Measurements from ENCODE around the gene SNCA. TPM values are rescaled to one million over a fixed set of nuclear protein-coding genes. Genes with fewer than 3 reads are reported as not detected.
A peak's percentile ranks its signal among the peaks of the same experiment; 100 is the strongest.

Gene SNCA
- polyA plus RNA-seq (2013, experiment 1 of 2; ENCODE audit: insufficient read length), result 0.20 TPM
- polyA plus RNA-seq (2013, experiment 2 of 2; ENCODE audit: insufficient read length), result 4.4 TPM

DNA sequence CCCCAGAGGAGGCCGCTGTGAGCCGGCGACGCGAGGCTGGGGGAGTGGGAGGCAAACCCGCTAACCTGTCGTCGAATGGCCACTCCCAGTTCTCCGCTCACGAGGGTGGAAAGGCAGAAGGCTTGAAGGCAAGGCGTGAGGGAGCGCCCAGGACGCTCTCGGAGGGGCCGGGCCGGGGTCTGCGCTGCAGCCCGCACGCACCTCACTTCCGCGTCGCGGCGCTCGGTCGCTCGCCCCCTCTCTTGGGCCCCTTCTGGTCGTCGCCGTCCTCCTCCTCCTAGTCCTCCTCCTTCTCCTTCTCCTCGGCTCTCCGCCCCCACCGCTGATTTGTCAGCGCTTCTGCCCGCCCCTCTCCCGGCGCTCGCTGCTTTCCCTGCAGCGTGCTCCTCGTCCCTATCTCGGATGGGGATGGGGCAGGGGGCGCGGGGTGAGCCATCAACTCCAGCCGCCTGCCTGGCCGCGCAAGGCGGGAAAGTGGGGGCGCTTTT lies at the start of gene SNCA:
Gene SNCA, minus strand, starts transcription at position 265 of the 488 bp plus-strand sequence. CDS start 1,494 bp downstream, outside the sequence.
- DNase-seq, result peak; percentile 46

DNA sequence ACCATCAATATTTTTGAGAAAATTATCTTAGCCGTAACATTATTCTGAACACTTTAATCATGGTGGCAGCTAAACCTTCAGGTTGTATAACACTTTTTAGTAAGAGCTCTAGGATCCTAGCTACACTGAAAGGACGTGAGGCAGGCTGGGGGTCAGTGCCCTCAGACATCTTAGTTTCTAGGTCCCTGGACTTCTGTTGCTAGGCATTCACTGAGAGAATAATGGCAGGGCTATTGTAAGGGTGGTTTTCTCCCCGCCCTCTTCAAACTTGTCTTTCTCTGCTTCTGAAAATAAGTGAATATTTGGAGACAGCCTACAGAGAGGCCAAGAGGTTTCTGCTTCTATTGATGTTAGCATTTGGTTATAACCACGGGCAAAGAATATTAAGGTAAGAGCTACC lies 42.3 kb upstream of the SNCA start:
- DNase-seq, result no peak

DNA sequence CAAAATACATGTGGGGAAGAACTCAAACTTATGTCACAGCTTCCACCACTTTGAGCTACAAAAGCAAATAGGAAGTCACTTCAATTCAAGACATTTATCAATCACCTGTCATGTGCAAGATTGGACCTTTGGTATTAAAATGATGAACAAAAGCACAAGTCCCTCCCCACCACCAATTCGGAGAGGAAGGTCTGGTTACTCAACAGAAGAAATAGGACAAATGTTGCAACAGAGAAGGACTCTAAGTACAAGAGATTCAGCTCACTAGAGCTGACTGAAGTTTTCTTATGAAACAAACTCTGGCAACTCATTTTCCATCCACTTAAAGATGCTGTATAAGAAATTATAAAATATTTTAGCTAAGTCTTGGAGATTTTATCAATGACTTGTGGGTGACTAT lies 41.6 kb upstream of the SNCA start:
- DNase-seq, result no peak

DNA sequence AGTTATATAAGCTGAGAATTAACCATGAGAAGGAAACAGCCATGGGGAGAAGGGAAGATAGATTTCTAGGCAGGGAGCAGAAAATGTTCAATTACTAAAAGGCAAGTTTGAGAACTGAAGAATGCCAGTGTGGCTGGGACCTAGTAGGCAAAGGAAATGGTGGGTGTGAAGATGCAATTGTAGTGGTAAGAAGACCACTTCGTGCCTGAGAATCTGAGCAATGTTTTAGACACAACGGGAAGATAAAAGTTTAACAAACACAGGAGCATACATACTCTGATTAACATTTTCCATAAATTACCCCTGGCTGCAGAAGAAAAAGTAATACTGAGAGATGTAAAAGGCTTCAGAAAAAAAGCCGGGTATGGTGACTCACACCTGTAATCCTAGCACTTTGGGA lies 39.6 kb upstream of the SNCA start:
- DNase-seq, result no peak

DNA sequence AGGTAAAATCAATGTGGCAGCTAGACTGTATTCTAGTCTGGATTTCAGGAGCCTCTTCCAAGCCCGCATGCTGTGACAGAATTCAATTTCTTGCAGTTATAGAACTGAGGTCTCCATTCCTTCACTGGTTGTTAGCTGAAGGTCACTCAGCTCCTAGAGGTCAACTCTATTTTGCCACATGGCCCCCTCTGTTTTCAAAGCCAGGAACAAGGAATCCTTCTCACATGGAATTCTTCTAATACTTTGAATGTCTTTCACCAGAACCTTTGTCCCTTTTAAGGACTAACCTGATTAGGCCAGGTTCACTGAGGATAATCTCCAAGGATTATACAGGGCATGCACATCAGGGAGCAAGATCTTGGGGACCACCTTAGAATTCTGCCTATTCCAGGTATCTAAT lies 34.2 kb upstream of the SNCA start:
- no peak for DNase-seq

DNA sequence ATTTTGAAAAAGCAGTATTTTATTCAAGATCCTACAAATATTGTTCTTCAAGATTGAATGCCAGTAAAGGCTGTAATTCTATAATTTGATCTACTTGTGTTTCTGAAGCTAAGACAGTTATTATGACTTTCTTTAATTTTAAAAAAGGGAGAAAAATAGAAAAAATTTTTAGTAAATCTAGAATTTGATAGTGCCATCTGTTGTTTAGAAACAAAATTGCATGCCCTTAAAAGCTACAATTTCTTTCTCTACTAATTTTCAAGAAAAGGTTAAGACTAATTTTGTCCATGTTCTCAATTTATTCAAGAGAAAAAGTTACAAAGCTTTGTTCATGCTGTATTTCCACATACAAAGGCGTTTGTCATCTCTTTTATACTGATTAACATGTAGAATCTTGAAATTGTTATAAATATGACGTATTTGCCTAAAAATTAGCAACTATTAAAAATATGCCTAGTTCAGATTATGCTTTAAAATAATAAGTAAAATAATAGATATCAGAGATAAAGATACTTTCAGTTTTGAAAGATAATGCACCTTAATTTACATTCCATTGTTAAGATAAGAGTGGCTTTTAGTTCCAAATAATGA lies 32.1 kb upstream of the SNCA start:
- DNase-seq, result peak; percentile 3

DNA sequence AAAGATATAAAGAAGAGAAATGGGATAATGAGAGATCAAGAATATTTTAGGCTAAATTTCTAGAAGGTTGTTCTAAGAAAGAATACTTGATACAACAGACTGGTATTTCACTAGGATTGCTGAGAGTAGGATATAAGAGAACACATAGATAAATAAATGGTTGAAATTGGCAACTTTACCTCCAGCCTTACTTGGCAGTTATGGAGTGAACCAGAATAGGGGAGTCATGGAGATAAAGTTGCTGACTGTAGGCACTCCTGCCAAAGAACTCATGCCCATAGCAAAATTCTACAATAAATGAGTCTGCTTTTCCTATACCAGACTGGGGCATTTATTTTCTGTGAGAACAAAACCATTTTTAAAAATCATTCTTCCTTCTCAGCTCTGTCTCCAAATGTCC lies 31.3 kb upstream of the SNCA start:
- DNase-seq, result no peak

DNA sequence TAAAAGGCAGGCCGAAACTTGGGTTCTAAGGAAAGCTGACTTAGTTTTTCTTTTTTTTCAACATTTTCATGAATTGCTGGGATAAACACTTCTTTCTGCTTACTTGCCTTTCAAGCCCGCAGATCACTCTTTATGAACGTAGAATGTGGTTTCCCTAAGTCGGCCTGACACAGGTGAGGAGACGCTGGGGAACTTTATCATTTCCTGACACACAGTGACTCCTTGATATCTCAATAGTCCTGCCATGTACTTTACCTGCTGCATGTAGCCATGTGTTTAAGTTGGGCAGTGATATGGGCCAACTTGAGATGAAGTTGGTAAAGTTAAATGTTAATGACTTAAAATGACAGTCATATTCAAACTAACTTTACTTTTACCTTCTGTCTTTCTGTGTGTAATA lies 26.6 kb upstream of the SNCA start:
- no peak for DNase-seq

DNA sequence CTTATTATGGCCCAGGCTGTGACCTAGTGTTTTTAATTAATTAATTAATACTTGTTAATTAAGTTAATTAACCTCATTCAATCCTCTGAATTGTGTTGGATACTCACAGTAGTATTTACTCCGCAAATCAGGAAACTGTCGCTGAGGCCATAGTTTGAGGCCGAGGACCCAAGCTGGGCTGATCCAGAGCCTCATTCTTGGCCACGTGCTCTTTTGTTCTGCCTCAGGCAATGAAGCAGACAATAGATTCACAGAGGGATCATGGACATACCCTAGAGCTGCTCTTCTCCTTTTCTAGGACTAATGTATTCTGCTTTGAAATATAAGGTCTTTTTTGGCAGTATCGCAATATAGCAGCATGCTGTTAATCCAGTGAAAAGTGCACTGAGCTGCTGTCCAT lies 24.0 kb upstream of the SNCA start:
- DNase-seq, result no peak

DNA sequence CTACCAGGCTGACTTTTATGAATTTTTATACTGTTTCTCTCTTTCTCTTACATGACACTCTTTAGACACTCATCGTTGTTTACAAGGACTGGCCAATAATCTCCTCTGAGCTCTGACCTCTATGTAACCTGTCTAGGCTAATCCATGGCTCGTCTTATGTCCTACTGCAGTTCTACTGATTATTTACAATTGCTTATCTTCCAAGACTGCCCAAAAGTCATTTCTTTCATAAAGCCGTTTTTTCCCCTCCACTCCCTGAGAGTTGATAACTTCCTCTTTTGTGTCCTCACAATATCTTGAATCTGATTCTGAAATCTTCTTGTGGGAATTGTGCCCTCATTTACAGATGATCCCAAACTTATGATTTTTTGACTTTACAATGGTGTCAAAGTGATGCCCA lies 18.3 kb upstream of the SNCA start:
- no peak for DNase-seq

DNA sequence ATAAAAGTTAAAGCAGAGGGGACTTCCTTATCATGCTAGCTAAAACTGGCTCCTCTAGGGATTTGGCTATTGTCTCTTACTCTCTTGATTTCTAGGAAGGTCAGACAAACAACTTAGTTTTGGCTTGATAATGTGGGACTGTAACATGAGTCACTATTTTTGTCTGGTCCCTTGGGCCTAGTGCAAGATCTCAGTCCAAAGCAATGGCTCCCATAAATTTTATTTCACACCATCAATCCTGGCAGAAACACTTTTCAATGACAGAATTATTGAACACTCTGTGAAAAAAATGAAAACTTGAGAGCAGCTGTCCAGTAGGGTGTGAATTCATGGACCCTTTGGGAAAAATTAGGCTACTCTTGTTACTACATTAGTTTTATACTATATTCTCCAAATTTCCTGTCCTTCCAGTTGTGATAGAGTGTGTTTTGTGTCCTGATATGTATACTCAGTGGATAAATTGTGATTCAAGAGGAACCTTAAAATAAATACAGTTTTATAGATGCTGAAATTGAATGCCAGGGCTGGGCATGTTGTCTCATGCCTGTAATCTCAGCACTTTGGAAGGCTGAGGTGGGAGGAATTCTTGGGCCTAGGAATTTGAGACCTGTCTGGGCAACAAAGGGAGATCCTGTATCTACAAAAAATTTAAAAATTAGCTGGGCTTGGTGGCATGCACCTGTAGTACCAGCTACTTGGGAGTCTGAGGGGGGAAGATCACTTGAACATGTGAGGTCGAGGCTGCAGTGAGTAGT lies 10.8 kb upstream of the SNCA start:
- DNase-seq, result no peak

DNA sequence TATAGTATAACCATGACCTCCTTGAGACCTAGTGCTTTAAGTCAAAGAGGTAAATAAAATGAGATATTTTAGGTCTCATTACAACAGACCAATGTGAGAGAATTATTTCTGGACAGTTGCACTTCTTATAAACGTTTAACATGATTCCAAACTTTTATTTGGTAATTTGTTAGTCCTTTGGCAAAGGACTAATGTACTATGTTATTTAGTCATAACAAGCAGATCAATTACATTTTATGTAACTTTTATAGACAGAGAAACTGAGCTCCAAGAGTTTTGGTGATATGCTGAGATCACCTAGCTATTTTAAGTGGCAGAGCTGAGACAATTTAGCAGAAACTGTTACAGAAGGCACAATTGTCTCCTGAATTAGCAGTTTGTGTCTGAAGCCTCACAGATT lies 2.6 kb upstream of the SNCA start:
- no peak for DNase-seq

DNA sequence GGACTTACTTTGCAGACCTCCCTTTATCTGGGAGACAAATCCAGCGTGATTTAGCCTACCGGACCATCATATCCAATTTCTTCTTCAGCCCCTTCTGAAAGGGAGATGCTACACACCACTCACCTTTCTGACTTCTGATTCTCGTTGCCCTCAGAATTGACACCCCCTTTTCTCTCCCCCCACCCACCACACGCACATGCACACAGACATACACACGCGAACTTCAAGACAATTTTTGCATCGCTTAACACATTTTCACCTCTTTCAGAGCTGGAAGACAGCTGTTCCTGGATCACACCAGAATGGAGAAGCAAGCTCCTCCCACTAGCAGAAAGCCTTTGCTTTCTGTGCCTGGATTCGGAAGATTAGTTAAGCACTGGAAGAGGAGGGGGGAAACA lies 1.0 kb upstream of the SNCA start:
- no peak for DNase-seq

DNA sequence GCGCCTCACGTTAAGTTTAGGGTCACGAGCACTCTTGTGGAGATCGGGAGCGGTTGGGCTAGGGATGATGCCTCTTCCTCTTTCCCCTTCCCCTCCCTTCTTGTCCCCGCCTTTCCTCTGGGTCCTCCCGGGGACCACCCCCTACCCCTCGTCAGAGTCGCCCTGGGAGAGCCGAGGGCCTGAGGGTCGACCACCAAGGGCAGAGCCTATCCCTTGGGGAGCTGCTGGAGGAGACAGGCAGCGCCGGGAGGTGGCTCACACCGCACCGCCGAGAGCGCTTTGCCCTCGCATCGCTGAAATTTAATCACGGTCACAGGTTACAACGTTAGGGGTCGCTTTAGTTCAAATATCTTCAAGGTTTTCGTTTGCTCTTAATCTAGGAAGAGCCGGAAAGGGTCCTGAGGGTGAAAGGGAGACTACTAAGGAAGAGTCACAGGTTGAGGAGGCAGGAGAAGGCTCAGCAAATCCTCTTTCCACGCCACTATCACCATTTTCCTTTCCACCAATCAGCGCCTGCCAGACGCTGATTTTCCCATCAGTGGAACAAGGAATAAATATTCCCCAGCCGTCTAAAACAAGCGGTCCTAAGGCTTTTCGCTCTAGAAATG lies 528 bp upstream of the SNCA start:
- no peak for DNase-seq

DNA sequence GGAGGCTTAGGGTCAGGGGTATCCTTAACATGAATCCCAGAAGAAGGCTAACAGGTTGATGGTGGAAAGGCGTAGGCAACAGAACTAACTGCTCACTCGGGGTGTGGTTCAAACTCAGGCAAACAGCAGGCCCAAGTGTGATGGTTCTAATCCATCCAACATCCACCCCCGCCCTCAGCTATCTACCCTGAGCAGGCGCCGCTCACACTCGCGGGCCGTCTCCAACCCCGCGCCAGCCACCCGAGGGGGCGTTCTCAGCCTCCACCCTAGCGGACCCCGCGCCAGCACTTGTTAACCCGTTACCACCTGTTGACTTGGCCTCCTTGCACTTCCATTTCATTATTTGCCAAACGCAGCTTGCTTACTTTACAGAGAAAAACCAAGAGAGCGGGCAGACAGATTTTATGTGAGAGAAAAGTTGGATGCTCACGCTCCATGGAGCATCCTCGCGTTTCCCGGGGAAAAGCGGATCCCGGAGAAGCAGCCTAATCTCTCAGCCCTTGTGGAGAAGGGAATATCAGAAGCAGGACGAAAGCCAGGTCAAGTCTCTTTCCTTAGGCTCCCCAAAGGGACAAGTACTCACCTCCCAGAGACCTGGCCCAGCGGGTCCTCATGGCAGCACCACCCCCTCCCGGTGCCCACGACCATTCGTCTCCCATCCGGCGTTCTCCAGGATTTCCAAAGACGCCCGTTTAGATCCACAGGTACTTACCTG lies 773 bp downstream of the SNCA start:
- no peak for DNase-seq

DNA sequence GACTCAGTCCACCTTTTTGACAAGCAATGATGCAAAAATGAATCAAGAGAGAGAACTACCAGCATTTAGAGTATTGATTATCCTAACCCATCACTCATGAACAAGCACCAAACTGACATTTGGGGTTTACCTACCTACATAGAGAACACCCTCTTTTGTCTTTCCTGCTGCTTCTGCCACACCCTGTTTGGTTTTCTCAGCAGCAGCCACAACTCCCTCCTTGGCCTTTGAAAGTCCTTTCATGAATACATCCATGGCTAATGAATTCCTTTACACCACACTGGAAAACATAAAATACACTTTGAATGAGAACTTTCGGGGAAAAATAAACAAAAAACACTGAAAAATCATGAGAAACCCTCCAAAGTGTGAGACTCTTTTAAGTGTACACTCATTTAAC lies 1.5 kb downstream of the SNCA start:
- no peak for DNase-seq

DNA sequence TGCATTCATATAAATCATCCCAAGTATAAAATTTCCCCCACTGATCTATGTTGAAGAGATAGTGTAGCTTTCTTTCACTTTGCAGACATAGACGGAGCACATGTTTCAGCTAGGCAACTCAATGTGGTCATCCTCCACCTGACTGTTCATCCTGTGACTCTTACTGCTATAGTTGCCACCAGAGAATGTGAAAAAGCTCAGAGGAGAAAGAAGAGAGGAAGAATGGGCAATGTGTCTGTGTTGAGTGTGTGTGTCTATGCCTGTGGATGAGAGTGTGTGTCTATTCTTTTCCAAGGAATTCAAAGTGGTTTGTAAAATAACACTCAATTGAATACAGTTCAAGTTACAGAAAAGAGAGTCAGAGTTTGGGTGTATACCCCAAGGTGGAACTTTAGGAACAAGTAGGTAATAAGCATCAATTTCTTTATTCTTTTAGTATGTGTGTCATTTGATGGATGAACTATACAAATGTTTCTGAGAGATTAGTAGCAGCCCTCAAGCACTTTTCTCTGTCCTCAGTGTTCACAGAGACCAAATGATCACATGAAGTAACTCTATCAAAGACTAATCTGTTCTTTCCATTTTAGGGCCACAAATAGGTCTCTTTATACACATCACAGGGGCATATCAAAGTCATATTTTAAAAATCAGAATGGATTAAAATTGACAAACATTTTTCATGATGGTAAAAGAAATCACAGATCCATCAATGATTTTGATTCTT lies 2.3 kb downstream of the SNCA start:
- DNase-seq, result no peak

DNA sequence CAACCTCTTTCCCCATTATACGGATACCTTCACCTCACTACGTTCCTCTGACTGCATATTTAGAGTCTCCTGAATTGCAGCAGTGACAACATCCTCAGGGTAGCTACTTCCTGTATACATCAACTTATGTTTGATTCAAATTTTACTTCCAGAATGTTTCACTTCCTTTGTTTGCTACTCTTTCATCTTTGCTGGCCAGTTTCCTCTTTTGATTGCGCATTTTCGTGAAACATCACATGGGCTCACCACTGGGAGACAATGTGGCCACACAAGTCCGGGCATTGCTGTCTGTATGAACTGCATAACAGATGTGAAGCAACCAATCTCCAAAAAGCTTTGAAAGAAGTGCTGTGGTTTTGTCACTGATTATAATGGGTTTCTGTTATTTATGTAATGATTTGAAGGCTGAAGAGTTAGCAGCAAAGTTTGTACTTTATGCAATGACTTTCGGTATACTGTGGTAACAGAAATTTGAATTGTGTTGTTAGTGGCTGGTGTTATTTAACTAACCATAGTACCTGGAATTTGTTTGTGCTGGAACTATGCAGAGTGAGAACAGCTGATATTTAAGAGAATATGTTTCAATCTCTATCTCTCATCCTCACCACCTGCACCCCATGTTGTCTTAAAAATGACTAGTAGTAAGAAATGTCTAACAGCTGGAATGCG lies 7.4 kb downstream of the SNCA start:
- DNase-seq, result no peak

DNA sequence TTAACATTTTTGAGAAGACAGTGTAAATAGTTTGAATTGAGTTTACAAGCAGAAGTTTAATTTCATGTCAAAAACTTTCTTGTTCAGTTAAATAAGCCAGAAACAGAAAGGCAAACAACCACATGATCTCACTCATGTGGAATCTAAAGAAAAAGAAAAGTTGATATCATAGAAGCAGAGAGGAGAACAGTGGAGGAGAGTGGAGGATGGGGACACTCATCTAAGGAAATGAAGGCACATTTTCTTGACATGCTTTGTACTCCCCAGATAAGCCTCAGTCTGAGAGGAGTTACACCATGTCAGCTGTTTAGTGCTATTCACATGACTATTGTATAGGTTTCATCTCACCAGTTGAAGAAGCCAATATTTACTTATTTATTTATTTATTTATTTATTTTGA lies 13.5 kb downstream of the SNCA start:
- DNase-seq, result no peak

DNA sequence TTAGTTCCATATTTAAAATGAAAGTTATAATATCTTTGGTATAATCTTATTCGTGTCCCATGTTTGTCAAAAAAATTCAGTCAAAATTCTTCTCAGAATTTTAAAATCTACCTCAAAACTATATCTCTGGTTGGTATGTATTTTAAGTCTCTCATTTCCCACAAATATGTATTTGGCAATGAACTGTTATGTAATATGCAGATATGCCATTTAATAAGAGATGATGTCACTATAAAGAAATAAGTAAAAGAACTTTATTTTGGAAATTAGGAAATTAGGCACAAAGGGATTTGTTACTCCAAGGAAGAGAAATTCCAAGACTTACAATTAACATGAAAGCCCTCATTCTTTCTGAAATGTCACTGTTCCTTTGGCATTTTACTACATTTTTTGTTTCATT lies 15.3 kb downstream of the SNCA start:
- no peak for DNase-seq

DNA sequence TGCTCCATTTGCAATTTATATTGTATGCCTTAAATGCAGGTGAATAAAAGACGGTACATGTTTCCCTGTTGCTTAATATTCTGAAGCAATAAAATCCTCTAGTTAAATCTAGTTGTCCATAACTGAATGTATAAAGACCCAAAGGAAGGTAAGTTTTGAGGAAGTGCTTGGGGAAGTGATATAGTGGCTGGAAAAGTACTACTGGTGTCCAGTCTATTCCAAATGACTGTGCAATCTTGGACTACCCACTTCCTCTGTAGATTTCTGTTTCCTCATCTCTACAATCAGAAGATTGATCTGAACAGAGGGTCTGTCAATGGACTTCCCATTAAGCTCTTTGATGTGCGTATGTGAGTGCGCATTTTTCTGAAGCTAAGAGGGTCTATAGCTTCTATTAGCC lies 17.0 kb downstream of the SNCA start:
- DNase-seq, result no peak

DNA sequence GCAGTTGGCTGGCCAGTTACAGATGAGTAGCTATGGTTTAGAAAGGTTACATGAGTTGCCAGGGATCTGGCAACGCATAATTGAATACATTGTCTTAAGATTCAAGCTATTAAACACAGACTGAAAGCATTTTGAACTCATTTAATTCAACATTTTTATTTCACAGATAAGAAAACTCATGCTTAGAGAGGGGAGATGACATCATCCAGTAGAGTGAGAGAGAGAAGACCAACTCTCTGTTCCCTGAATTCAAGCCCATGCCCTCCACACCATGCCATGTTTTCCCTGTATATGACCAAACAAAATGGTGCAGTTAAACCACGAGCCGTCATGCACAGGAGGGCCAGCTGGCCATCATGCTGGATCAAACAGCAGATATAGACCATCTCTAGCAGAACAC lies 22.6 kb downstream of the SNCA start:
- no peak for DNase-seq
